Naive B cell (primary cell): Measurements from ENCODE around the gene TBC1D23. TPM values are rescaled to one million over a fixed set of nuclear protein-coding genes. Genes with fewer than 3 reads are reported as not detected.
"Not testable (repeated sequence)": the region's sequence is repeated elsewhere in the genome, so short reads cannot be mapped to it uniquely, and the experiment has no call there.

Experiments
- ATAC-seq, 2 donors: fragments of 150-1000 bp; cut with Tn5 transposase; 2 replicates each; pipeline ENCODE4 v1.10.0; 2021; ENCODE audit warnings: low read depth in 2 of 2, mild to moderate bottlenecking in 2 of 2, moderate library complexity in 2 of 2
- DNase-seq: peaks from one replicate; pipeline ENCODE4 v3.0.0; 2022
- H3K27ac Mint-ChIP-seq, 6 donors: one replicate each; pipeline ENCODE4 v1.8.0; 2020 to 2022; ENCODE audit warnings: mild to moderate bottlenecking in 6 of 6, mixed read lengths in 6 of 6, moderate library complexity in 5 of 6, inconsistent platforms in 2 of 6
- H3K27me3 Mint-ChIP-seq, 3 donors: one replicate each; pipeline ENCODE4 v1.8.0; 2021 to 2022; ENCODE audit warnings: mixed read lengths in 3 of 3, mild to moderate bottlenecking in 1 of 3
- H3K36me3 Mint-ChIP-seq, 2 donors: one replicate each; pipeline ENCODE4 v1.8.0; 2020 to 2022; ENCODE audit warnings: mixed read lengths in 2 of 2, inconsistent platforms in 1 of 2, mild to moderate bottlenecking in 1 of 2
- H3K4me1 Mint-ChIP-seq, 3 donors: one replicate each; pipeline ENCODE4 v1.8.0; 2020 to 2022; ENCODE audit warnings: mixed read lengths in 3 of 3, inconsistent platforms in 1 of 3, mild to moderate bottlenecking in 1 of 3, moderate library complexity in 1 of 3
- H3K4me3 Mint-ChIP-seq, 8 donors: one replicate each; pipeline ENCODE4 v1.8.0; 2020 to 2022; ENCODE audit warnings: mild to moderate bottlenecking in 8 of 8, mixed read lengths in 8 of 8, moderate library complexity in 8 of 8, inconsistent platforms in 2 of 8
- H3K9me3 Mint-ChIP-seq, 7 donors: one replicate each; pipeline ENCODE4 v1.8.0; 2020 to 2022; ENCODE audit warnings: mixed read lengths in 7 of 7, mild to moderate bottlenecking in 5 of 7, inconsistent platforms in 2 of 7, moderate library complexity in 1 of 7
- polyA plus RNA-seq, 6 donors: library from polyadenylated mRNA; unstranded; fragments of 300-500 nt; fragmentation: Illumina TruSeq; gene quantifications; one replicate each; pipeline ENCODE4 v1.2.3, GENCODE V29; 2021; ENCODE audit warnings: low read depth in 6 of 6

TBC1D23 gene
- polyA plus RNA-seq, 6 donors from 2014 or later = 10.9 to 23.4 (median 18.0) TPM

DNA sequence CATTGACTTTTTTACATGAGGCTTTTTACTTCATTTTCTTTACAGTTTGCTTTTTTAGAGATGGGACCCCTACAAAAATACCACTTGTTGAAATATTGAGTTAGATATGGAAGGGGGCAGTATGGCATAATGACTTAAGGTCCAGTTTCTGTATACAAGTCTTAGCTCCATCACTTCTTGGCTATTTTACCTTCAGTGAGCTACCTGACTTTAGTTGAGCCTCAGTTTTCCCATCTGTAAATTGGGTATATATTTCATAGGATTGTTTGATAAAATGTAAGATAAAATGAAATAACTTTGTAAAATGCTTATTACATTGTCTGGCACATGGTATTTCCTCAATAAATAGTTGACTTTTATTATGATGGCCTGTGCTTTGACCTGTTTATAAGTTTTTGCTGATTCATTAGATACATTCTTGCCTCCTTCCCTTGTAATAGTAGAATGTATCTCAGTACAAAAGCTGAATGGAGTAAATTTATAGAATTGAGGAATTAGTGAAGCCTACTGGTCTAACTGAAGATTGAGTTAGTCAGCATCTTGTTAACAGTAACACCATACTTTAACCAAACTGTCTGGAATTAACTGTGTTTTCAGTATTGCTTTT lies 27.6 kb downstream of the TBC1D23 start:
- ATAC-seq (no peak), DNase-seq (no peak)
- Mint-ChIP-seq H3K9me3 (no peaks in the 10 kb centered on the region), H3K27me3 (no peaks in the 10 kb centered on the region), H3K27ac (peak overlapping the region in 1 of 6 donors; percentile 30), H3K36me3 (peaks cover 0 to 11% of the 10 kb centered on the region in 2 donors), H3K4me1 (peaks cover 0 to 9% (median 6%) of the 10 kb centered on the region in 3 donors), H3K4me3 (no peak overlapping the region)

DNA sequence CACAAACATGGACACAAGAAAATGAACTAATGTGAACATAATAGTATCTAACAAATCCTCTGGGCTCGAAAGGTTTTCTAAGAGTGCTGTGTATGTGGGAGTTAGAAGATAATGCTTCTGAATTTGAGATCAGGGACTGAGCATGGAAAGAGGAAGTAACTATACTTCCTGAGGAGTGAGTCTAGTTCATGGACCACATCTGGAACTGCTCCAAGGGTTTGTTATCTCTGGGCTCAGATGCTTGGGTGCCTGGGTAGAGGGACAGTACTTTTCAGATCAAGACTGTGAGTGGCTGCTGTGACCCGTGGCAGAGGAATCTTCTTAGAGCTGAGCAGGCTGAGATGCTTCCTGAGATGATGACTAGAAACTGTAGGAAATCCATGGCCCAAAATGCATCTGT lies 28.5 kb downstream of the TBC1D23 start:
- H3K36me3 Mint-ChIP-seq = peaks cover 0 to 11% of the 10 kb centered on the region in 2 donors
- no peaks in the 10 kb centered on the region for H3K9me3 Mint-ChIP-seq
- peaks cover 0 to 9% (median 6%) of the 10 kb centered on the region in 3 donors for H3K4me1 Mint-ChIP-seq
- peak overlapping the region in 1 of 6 donors; percentile 35 for H3K27ac Mint-ChIP-seq
- no peaks in the 10 kb centered on the region for H3K27me3 Mint-ChIP-seq
- no peak overlapping the region for H3K4me3 Mint-ChIP-seq
- DNase-seq (no peak), ATAC-seq (no peak)

- no peaks in the 10 kb centered on the region for H3K27me3 Mint-ChIP-seq
- H3K36me3 Mint-ChIP-seq = peaks cover 8 to 10% of the 10 kb centered on the region in 2 donors
- no peak overlapping the region for H3K27ac Mint-ChIP-seq
- H3K4me3 Mint-ChIP-seq = no peak overlapping the region
- ATAC-seq (no peak), DNase-seq (no peak)
- H3K9me3 Mint-ChIP-seq = no peaks in the 10 kb centered on the region
- no peaks in the 10 kb centered on the region for H3K4me1 Mint-ChIP-seq
Observed at GRCh38 chr3:100295089-100295488, 34.3 kb downstream of the TBC1D23 start.

DNA sequence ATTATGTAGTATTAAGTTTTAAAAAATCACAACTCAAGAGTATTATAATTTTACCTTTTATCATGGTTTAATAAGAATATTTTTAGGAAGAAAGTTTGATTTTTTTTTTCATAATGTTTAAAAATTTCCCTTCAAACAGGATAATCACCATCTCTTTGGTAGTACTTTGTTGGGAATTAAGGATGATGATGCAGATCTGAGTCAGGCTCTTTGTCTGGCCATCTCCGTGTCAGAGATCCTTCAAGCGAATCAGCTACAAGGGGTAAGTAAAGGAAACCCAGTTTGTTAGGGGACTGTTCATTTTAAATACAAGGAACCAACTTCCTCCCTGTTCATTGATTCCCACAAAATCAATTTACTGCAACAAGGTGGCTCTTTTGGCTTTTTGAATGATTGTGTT lies 37.0 kb downstream of the TBC1D23 start:
- ATAC-seq (no peak), DNase-seq (no peak)
- Mint-ChIP-seq H3K4me3 (no peak overlapping the region), H3K27ac (no peak overlapping the region), H3K9me3 (no peaks in the 10 kb centered on the region), H3K27me3 (no peaks in the 10 kb centered on the region), H3K4me1 (no peaks in the 10 kb centered on the region), H3K36me3 (peaks cover 8 to 15% of the 10 kb centered on the region in 2 donors)

DNA sequence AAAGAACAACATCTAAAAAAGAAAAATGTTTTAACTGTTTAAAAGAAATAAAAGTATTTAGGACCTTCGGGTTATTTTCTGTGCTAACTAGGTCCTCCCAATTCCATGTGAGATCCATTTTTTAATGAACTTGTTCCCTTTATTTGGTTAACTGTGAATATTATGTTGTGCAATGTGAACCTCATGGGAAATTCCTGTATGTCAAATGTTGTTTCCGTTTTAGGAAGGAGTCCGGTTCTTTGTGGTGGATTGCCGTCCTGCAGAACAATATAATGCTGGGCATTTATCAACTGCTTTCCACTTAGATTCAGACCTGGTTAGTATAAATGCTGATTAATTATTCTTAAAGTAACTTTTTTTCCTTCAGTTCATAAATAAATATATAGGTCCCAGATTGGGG lies 38.2 kb downstream of the TBC1D23 start:
- no peaks in the 10 kb centered on the region for H3K27me3 Mint-ChIP-seq
- H3K4me1 Mint-ChIP-seq = no peaks in the 10 kb centered on the region
- DNase-seq = no peak
- H3K4me3 Mint-ChIP-seq = no peak overlapping the region
- H3K36me3 Mint-ChIP-seq = peaks cover 8 to 15% of the 10 kb centered on the region in 2 donors
- ATAC-seq = no peak
- H3K9me3 Mint-ChIP-seq = no peaks in the 10 kb centered on the region
- no peak overlapping the region for H3K27ac Mint-ChIP-seq

- ATAC-seq = no peak
- DNase-seq = no peak
- H3K27me3 Mint-ChIP-seq = no peaks in the 10 kb centered on the region
- H3K9me3 Mint-ChIP-seq = no peaks in the 10 kb centered on the region
- no peak overlapping the region for H3K27ac Mint-ChIP-seq
- no peak overlapping the region for H3K4me3 Mint-ChIP-seq
- no peaks in the 10 kb centered on the region for H3K4me1 Mint-ChIP-seq
- H3K36me3 Mint-ChIP-seq = peaks cover 8 to 13% of the 10 kb centered on the region in 2 donors
Observed at GRCh38 chr3:100306695-100307094, 45.9 kb downstream of the TBC1D23 start.

DNA sequence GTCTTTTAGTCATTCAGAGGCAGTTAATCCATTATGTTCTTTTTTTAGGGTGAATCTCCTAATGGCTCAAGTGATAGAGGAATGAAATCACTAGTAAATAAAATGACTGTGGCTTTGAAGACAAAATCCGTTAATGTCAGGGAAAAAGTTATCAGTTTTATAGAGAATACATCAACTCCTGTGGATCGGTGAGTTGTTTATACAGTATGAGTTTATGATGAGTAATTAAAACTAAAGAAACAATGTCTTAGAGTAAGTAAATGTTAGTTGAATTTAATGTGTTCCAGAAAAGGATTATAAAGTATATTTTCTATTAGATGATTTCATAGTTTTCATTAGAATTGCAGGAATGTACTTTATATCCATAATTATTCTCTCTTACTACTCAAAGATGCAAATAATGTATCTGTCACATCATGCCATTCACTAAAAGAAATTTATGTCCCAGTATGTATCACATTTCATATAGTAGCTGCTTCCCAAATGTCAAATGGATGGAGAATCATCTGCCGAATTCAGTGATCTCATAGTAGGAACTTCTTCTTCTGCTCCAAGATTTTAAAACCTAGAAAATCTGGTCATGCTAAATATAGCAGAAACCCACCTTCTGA lies 49.7 kb downstream of the TBC1D23 start:
- no peaks in the 10 kb centered on the region for H3K9me3 Mint-ChIP-seq
- no peak for DNase-seq

GRCh38 chr3:100311011-100311410 lies 50.2 kb downstream of the TBC1D23 start:
- DNase-seq (no peak), ATAC-seq (no peak)
- peaks cover 8 to 9% of the 10 kb centered on the region in 2 donors for H3K36me3 Mint-ChIP-seq
- no peaks in the 10 kb centered on the region for H3K9me3 Mint-ChIP-seq
- peak overlapping the region in 1 of 6 donors; percentile 24 for H3K27ac Mint-ChIP-seq
- H3K4me3 Mint-ChIP-seq = no peak overlapping the region
- H3K4me1 Mint-ChIP-seq = no peaks in the 10 kb centered on the region
- H3K27me3 Mint-ChIP-seq = no peaks in the 10 kb centered on the region

More for the DNA sequence above, 49.7 kb downstream of the TBC1D23 start:
- H3K4me3 Mint-ChIP-seq = no peak overlapping the region
- H3K27ac Mint-ChIP-seq = peak overlapping the region in 2 of 6 donors; percentile 6 to 18
- ATAC-seq = no peak
- peaks cover 8 to 11% of the 10 kb centered on the region in 2 donors for H3K36me3 Mint-ChIP-seq
- no peaks in the 10 kb centered on the region for H3K27me3 Mint-ChIP-seq
- H3K4me1 Mint-ChIP-seq = no peaks in the 10 kb centered on the region

GRCh38 chr3:100316641-100317069 lies 55.9 kb downstream of the TBC1D23 start:
- peak overlapping the region in 1 of 8 donors; percentile 23 for H3K4me3 Mint-ChIP-seq
- peaks cover 0 to 7% (median 0%) of the 10 kb centered on the region in 3 donors for H3K4me1 Mint-ChIP-seq
- ATAC-seq (peak; percentile 52 to 58), DNase-seq (peak; percentile 30)
- H3K27me3 Mint-ChIP-seq = no peaks in the 10 kb centered on the region
- peaks cover 0 to 7% of the 10 kb centered on the region in 2 donors for H3K36me3 Mint-ChIP-seq
- peak overlapping the region in 1 of 6 donors; percentile 55 for H3K27ac Mint-ChIP-seq
- H3K9me3 Mint-ChIP-seq = no peaks in the 10 kb centered on the region

DNA sequence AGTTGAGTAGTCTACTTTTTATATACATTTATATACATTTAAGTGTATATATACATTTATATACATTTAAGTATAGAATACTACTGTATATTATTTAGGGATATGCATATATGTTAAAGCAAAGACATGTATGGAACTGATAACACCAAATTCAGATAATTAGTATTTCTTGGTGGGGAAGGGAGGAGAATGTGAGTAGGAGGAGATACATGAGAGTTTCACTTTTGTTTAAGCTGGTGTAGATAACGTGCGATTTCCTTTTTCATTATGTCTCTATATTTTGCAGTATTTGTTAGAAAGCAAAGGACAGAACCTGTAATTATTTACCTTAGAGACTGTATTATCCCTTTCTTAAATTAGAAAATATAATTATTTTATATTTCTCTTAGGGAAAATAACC lies 57.1 kb downstream of the TBC1D23 start:
- no peaks in the 10 kb centered on the region for H3K9me3 Mint-ChIP-seq
- H3K4me3 Mint-ChIP-seq = no peak overlapping the region
- H3K4me1 Mint-ChIP-seq = peaks cover 0 to 7% (median 0%) of the 10 kb centered on the region in 3 donors
- peaks cover 0 to 7% of the 10 kb centered on the region in 2 donors for H3K36me3 Mint-ChIP-seq
- H3K27ac Mint-ChIP-seq = no peak overlapping the region
- H3K27me3 Mint-ChIP-seq = no peaks in the 10 kb centered on the region
- no peak for ATAC-seq
- DNase-seq = no peak

DNA sequence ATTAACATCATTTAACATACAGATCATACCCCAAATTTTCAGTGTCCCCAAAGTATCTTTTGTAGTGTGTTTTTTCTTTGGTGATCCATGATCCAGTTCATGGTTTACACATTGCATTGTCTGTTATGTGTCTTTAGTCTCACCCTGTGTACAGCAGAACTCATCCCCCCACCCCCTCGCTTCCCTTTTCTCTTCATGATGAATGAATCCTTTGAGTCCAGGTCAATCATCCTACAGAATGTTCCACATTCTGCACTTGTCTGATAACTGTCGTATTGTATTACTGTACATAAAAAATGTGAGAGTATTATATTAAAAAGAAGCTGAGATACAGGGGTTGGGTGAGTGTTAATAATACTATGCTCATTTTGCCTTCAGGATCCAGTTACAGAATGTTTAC lies 59.2 kb downstream of the TBC1D23 start:
- Mint-ChIP-seq H3K4me1 (peaks cover 0 to 7% (median 0%) of the 10 kb centered on the region in 3 donors), H3K9me3 (no peaks in the 10 kb centered on the region), H3K27me3 (no peaks in the 10 kb centered on the region), H3K36me3 (peaks cover 0 to 7% of the 10 kb centered on the region in 2 donors), H3K27ac (peak overlapping the region in 2 of 6 donors; percentile 0 to 32), H3K4me3 (no peak overlapping the region)
- DNase-seq (no peak), ATAC-seq (no peak)

DNA sequence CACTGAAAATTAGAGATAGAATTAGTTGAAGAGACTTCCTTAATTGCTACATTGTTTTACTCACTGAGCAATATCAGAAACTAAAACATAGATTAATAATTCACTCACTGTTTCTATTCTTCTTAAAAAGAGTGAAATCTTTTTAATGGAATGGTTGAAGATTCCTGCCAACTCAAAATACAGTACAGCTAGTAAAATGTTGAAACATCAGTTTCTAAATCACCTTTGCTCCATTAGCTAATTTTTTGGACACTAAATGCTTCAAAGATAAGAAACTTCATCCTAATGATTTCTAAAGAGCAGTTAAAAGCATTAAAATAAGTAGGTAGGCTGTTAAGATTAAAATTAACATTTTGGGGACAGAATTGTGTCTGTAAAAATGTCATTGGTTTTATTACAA lies 63.3 kb downstream of the TBC1D23 start:
- Mint-ChIP-seq H3K36me3 (peaks cover 0 to 23% of the 10 kb centered on the region in 2 donors), H3K4me3 (no peak overlapping the region), H3K4me1 (no peaks in the 10 kb centered on the region), H3K27ac (no peak overlapping the region), H3K9me3 (peaks cover 0 to 10% (median 5%) of the 10 kb centered on the region in 7 donors), H3K27me3 (no peaks in the 10 kb centered on the region)
- DNase-seq = no peak
- no peak for ATAC-seq

GRCh38 chr3:100325827-100326226 lies 65.0 kb downstream of the TBC1D23 start:
- Mint-ChIP-seq H3K36me3 (peaks cover 0 to 17% of the 10 kb centered on the region in 2 donors), H3K9me3 (peaks cover 0 to 10% (median 5%) of the 10 kb centered on the region in 7 donors), H3K4me1 (no peaks in the 10 kb centered on the region), H3K27ac (peak overlapping the region in 1 of 6 donors; percentile 40), H3K27me3 (no peaks in the 10 kb centered on the region), H3K4me3 (no peak overlapping the region)
- ATAC-seq (no peak), DNase-seq (no peak)

DNA sequence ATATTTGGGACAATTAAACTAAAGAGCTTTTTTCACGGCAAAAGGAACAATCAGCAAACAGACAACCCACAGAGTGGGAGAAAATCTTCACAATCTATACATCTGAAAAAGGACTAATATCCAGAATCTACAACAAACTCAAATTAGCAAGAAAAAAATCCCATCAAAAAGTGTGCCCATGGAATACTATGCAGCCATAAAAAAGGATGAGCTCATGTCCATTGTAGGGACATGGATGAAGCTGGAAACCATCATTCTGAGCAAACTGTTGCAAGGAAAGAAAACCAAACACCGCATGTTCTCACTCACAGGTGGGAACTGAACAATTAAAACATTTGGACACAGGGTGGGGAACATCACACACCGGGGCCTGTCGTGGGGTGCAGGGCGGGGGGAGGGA lies 66.6 kb downstream of the TBC1D23 start:
- not testable (repeated sequence) for H3K27ac Mint-ChIP-seq, H3K9me3 Mint-ChIP-seq, ATAC-seq, DNase-seq, H3K27me3 Mint-ChIP-seq, H3K4me1 Mint-ChIP-seq, H3K4me3 Mint-ChIP-seq
- peaks cover 0 to 17% of the 10 kb centered on the region in 2 donors for H3K36me3 Mint-ChIP-seq
